HG02973 (cell line): ENCODE measurements around the gene MCEE.
A peak's percentile ranks its signal among the peaks of the same experiment; 100 is the strongest.
"Not testable (repeated sequence)": the region's sequence is repeated elsewhere in the genome, so short reads cannot be mapped to it uniquely, and the experiment has no call there.

Experiments
- ATAC-seq: cut with Tn5 transposase; IDR thresholded peaks from one replicate; pipeline ENCODE4 v1.9.1; 2021; ENCODE audit warnings: moderate library complexity; ENCODE audit not compliant: unreplicated experiment

The MCEE gene

GRCh38 chr2:71129114-71129901 is 721 bp downstream of the MCEE start:
- ATAC-seq: peak; percentile 12

- no peak for ATAC-seq
Measured at GRCh38 chr2:71126957-71127356, 3.1 kb downstream of the MCEE start.

DNA sequence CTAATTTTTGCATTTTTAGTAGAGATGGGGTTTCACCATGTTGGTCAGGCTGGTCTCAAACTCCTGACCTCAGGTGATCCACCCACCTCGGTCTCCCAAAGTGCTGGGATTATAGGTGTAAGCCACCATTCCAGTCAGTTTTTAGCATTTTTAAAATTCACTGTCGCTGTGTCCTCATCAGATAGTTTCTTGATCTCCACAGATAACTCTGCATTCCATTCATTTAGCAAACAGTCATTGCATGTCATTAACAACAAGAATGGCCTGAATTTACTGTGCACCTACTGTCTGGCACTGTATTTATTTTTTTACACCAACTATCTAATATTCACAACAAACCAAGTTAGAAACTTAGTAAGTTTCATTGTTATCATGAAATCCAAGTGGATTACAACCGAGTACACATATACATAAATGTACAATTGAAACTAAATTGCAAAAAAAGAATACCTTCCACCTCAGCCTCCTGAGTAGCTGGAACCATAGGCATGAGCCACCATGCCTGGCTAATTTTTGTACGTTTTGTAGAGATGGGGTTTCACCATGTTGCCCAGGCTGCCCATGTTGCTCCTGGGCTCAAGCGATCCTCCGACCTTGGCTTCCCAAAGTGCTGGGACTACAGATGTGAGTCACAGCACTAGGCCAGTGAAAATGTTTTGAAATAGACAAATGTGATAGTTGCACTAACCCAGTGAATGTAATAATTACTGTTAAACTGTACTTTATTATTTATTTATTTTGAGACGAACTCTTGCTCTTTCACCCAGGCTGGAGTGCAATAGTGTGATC is 4.3 kb downstream of the MCEE start:
- no peak for ATAC-seq

DNA sequence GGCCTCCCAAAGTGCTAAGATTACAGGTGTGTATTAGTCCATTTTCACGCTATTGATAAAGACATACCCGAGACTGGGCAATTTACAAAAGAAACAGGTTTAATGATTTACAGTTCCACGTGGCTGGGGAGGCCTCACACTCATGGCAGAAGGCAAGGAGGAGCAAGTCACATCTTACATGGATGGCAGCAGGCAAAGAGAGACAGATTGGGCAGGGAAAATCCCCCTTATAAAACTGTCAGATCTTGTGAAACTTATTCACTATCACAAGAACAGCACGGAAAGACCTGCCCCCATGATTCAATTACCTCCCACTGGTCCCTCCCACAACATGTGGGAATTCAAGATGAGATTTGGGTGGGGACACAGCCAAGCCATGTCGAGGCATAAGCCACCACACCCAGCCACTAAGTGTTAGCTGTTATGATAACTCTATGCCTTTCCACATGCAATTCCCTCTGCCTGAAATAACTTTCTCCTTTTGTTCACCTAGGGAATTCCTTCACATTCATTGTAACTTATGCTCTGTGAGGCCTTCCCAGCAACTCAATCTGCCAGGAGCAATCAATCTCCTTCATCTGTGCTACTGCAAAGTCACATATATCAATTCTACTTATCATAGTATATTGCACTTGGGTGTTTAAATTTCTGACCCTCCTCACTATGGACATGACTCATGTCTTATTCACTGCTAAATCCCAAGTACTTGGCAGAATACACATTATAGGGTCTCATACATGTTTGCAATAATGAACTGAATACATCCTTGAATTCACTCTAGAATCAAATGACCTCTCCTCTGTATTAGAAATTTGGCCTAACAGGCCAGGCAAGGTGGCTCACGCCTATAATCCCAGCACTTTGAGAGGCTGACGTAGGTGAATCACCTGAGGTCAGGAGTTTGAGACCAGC is 7.4 kb downstream of the MCEE start:
- ATAC-seq: no peak

DNA sequence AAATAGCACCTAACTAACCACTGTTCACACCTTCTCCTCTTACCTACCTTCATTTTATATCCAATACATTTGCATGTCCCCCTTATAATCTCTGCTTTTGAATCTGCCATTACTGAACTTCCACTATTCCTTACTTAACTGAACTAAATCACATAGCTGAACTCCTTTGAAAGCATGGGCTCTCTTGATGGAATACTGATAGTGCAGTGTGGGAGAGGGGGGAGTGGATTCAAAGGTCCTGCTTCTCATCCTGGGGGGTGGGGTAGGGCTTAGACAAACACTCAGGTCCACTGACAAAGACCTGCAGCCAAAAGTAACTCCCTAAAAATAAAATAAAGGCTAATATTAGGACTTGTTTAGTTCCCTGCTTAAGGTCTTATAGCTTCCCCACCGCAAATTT is 8.6 kb downstream of the MCEE start:
- ATAC-seq: no peak

GRCh38 chr2:71120195-71120594 is 9.8 kb downstream of the MCEE start:
- no peak for ATAC-seq

DNA sequence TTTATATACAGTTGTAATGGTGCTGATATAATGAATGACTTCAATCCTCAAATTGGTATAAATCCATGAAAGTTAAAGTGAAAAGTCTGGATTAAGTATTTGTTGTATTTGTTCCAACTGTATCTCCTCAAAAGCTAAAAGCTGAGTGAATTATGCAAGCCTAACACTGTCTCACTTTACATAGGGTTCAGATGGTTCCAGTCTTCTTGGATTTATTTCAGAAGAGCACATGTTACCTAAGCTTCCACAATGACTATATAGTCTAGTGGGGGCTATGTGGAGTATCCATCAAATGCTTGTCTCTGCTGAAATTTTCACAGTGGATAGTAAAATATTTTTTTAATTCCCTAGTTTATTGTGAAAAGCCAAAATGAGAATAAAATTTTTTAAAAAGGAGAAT is 13.0 kb downstream of the MCEE start:
- ATAC-seq: no peak

DNA sequence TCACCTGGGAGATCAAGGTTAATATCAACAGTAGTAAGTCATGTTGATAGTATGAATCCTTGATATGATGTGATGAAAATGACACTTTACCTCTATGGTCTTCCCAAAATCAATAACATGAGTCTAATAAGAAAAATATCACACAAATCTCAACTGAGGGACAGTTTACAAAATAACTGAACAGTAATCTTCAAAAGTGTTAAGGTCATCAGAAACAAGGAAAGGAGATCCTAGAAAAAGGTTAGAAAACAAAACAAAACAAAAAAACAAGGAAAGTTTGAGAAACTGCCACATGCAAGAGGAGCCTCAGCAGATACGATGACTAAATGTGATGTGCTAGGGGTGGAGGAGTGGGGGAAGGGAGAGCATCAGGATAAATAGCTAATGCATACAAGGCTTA is 16.2 kb downstream of the MCEE start:
- ATAC-seq: no peak

- no peak for ATAC-seq
Measured at GRCh38 chr2:71108091-71108490, 21.9 kb downstream of the MCEE start.

- ATAC-seq: not testable (repeated sequence)
Measured at GRCh38 chr2:71106463-71106862, 23.6 kb downstream of the MCEE start.

DNA sequence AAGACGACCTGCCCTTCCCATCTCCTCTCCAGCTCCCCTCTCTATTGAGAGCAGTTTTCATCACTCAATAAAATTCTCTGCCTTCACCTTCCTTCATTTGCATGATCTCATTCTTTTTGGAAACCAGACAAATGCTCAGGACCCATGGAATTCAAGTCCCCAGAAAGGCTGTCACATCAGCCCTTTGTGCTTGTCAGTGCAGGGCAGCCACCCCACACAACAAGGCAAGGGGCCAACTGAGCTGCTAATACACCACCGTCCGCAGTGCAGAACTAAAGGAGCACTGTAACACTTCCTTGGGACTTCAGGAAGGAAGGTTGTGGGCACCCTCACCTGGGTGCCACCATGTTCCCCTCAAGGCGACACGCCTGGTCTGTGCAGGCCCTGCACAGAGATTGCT is 26.2 kb downstream of the MCEE start:
- ATAC-seq: no peak

- no peak for ATAC-seq
Measured at GRCh38 chr2:71102981-71103681, 26.9 kb downstream of the MCEE start.

DNA sequence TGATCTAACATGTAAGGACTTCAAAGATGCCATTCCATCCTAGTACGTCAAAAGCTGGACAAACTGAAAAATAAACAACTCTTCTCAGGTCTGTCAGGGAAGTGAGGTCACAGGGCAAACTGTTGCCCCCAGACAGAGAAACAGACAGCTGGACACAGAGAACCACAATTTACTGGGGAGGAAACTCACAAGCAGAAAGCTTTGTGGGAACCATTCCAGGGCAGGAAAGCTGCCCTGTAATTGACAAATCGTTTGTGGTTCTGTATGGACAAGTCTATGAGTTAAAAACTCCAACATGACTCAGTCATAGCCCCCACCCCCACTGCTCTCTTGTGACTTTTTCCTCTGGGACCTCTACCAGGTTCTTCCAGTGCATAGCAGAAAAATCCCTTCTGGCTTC is 28.4 kb downstream of the MCEE start:
- ATAC-seq: no peak

GRCh38 chr2:71100195-71100964 is 29.6 kb downstream of the MCEE start:
- no peak for ATAC-seq

- not testable (repeated sequence) for ATAC-seq
Measured at GRCh38 chr2:71092491-71093260, 37.4 kb downstream of the MCEE start.

DNA sequence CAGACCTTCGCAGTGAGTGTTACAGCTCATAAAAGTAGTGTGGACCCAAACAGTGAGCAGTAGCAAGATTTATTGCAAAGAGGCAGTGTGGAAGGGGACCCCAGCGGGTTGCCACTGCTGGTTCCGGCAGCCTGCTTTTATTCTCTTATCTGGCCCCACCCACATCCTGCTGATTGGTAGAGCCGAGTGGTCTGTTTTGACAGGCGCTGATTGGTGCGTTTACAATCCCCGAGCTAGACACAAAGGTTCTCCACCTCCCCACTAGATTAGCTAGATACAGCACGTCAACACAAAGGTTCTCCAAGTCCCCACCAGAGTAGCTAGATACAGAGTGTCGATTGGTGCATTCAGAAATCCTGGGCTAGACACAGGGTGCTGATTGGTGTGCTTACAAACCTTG is 38.2 kb downstream of the MCEE start:
- not testable (repeated sequence) for ATAC-seq

DNA sequence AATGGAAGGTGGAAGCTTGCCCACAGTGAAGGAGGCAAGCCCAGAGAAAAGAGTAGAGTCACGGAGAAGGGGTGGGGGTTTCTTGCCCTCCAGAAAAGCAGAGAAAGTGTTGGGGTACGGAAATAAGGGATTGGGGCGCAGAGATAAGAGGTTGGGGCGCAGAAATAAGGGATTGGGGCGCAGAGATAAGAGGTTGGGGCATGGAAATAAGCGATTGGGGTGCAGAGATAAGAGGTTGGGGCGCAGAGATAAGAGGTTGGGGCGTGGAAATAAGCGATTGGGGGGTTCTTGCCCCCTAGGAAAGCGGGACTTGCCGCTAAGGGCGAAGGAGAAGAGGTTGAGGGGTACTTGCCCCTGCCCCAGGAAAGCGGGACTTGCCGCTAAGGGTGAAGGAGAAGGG is 40.6 kb downstream of the MCEE start:
- ATAC-seq: not testable (repeated sequence)

DNA sequence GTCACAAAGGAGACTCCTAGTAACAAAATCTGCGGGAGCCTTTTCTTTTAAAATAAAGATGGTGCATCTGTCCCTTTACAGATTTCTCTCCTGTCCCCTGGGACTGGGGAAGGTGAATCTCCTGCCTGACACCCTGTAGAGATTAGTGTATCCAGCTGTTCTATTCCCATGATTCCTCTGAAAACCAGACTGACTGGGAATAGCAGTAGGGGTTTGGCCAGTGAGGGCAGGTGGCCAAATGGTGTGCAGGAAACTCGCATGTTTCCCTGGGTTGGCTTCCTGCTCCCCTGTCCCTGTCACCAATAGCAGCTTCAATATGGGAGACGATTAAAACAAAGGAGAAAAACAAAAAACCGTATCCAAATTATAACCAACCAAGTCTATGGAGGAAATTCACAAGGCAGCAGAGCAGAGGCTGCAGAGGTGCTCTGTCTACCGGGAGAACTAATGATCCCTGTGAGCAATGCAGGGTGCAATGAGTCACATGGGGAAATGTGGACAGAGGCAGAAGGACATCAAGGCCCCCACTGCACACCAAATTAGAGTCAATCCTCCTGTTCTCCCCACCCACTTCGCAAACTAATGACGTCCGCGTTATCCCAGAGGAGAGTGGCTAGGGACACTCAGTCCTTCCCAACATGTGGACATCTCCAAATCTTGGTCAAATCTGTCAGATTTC is 44.6 kb downstream of the MCEE start:
- not testable (repeated sequence) for ATAC-seq
